ENCODE results near the gene DRD5.

GRCh38 chr4:9782136-9782436, 652 bp downstream of the DRD5 start:
- TF ChIP-seq, protein P1, sequence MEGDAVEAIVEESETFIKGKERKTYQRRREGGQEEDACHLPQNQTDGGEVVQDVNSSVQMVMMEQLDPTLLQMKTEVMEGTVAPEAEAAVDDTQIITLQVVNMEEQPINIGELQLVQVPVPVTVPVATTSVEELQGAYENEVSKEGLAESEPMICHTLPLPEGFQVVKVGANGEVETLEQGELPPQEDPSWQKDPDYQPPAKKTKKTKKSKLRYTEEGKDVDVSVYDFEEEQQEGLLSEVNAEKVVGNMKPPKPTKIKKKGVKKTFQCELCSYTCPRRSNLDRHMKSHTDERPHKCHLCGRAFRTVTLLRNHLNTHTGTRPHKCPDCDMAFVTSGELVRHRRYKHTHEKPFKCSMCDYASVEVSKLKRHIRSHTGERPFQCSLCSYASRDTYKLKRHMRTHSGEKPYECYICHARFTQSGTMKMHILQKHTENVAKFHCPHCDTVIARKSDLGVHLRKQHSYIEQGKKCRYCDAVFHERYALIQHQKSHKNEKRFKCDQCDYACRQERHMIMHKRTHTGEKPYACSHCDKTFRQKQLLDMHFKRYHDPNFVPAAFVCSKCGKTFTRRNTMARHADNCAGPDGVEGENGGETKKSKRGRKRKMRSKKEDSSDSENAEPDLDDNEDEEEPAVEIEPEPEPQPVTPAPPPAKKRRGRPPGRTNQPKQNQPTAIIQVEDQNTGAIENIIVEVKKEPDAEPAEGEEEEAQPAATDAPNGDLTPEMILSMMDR (IDR thresholded peaks at IDR 0.05), result no peak
- TF ChIP-seq JUND (IDR thresholded peaks at IDR 0.05), result no peak
